ENCODE data around the gene ARRB2.

DNA sequence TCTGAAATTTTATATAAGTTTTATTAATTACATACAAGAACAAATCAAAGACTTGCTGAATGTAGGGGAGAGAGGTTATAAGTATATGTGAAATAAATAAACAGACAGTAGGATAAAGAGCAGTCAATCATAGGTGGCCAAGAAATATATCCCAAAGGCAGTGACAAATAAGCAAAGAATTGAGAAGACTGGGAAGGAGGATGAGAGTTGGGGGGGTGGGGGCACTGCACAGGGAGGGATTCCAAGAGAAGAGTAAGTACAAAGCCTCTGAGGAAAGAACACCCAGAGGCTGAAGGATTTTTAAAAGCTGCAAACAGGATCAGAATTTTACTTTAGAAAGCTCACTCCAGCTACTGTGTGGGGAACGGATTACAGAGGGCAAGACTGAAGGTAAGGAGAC is 9.3 kb upstream of the ARRB2 start:
- TF ChIP-seq, protein P1, sequence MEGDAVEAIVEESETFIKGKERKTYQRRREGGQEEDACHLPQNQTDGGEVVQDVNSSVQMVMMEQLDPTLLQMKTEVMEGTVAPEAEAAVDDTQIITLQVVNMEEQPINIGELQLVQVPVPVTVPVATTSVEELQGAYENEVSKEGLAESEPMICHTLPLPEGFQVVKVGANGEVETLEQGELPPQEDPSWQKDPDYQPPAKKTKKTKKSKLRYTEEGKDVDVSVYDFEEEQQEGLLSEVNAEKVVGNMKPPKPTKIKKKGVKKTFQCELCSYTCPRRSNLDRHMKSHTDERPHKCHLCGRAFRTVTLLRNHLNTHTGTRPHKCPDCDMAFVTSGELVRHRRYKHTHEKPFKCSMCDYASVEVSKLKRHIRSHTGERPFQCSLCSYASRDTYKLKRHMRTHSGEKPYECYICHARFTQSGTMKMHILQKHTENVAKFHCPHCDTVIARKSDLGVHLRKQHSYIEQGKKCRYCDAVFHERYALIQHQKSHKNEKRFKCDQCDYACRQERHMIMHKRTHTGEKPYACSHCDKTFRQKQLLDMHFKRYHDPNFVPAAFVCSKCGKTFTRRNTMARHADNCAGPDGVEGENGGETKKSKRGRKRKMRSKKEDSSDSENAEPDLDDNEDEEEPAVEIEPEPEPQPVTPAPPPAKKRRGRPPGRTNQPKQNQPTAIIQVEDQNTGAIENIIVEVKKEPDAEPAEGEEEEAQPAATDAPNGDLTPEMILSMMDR (conservative IDR thresholded peaks at IDR 0.05; ENCODE audit: low read depth, low read length): no peak
- no peak for TF ChIP-seq EZH2 (IDR thresholded peaks at IDR 0.05; ENCODE audit: borderline replicate concordance, low read depth, low read length, poor library complexity, severe bottlenecking)

Data from A673 (cell line).